HG03039 (cell line): ENCODE results near the gene SNU13.
"Not testable (repeated sequence)": the region's sequence is repeated elsewhere in the genome, so short reads cannot be mapped to it uniquely, and the experiment has no call there.

Experiments
- ATAC-seq: cut with Tn5 transposase; IDR thresholded peaks from one replicate; pipeline ENCODE4 v1.9.1; 2021; ENCODE audit warnings: mild to moderate bottlenecking, moderate library complexity; ENCODE audit not compliant: unreplicated experiment

Gene SNU13

GRCh38 chr22:41682033-41682807, 6.4 kb downstream of the SNU13 start:
- ATAC-seq: no peak

- ATAC-seq: no peak
Observed at GRCh38 chr22:41681616-41682015, 7.1 kb downstream of the SNU13 start.

- no peak for ATAC-seq
Observed at GRCh38 chr22:41676134-41676533, 12.5 kb downstream of the SNU13 start.

GRCh38 chr22:41674846-41675340, 13.8 kb downstream of the SNU13 start:
- ATAC-seq: no peak

- no peak for ATAC-seq
Observed at GRCh38 chr22:41672780-41673509, 15.7 kb downstream of the SNU13 start.

GRCh38 chr22:41672096-41672495, 16.6 kb downstream of the SNU13 start:
- ATAC-seq: not testable (repeated sequence)

- ATAC-seq: no peak
Observed at GRCh38 chr22:41668971-41669911, 19.4 kb downstream of the SNU13 start.

- no peak for ATAC-seq
Observed at GRCh38 chr22:41664951-41665350, 23.7 kb downstream of the SNU13 start.

- ATAC-seq: no peak
Observed at GRCh38 chr22:41664490-41664889, 24.2 kb downstream of the SNU13 start.

- ATAC-seq: not testable (repeated sequence)
Observed at GRCh38 chr22:41663594-41663993, 25.1 kb downstream of the SNU13 start.

GRCh38 chr22:41661713-41662112, 27.0 kb downstream of the SNU13 start:
- no peak for ATAC-seq

- ATAC-seq: no peak
Observed at GRCh38 chr22:41661088-41661487, 27.6 kb downstream of the SNU13 start.

- ATAC-seq: no peak
Observed at GRCh38 chr22:41660416-41660815, 28.3 kb downstream of the SNU13 start.

GRCh38 chr22:41659941-41660340, 28.7 kb downstream of the SNU13 start:
- no peak for ATAC-seq

GRCh38 chr22:41658869-41659268, 29.8 kb downstream of the SNU13 start:
- no peak for ATAC-seq

- ATAC-seq: no peak
Observed at GRCh38 chr22:41657709-41658108, 31.0 kb downstream of the SNU13 start.

GRCh38 chr22:41656556-41656955, 32.1 kb downstream of the SNU13 start:
- no peak for ATAC-seq

GRCh38 chr22:41654322-41654721, 34.3 kb downstream of the SNU13 start:
- no peak for ATAC-seq

- no peak for ATAC-seq
Observed at GRCh38 chr22:41650821-41651220, 37.8 kb downstream of the SNU13 start.

GRCh38 chr22:41650229-41650628, 38.4 kb downstream of the SNU13 start:
- no peak for ATAC-seq

- ATAC-seq: no peak
Observed at GRCh38 chr22:41648432-41648831, 40.2 kb downstream of the SNU13 start.
